Ovary (tissue), 3 donors: ENCODE results near the gene ZNF222.

Source experiments
- CTCF ChIP-seq, 3 donors: fragments of 450-650 bp in 2 of 3; fragments of 200-600 bp in 1 of 3; IDR thresholded peaks; one replicate each; pipeline versions ENCODE4 v1.5.1 to v1.8.0; 2016 to 2022; ENCODE audit warnings: antibody characterized with exemption in 3 of 3, mild to moderate bottlenecking in 1 of 3
- EP300 ChIP-seq: sonication (generic); formaldehyde crosslinking; IDR thresholded peaks from one replicate; pipeline ENCODE4 v1.6.1; 2017; ENCODE audit warnings: antibody characterized with exemption
- POLR2A ChIP-seq: fragments of 450-650 bp; IDR thresholded peaks from one replicate; pipeline ENCODE4 v1.6.1; 2017; ENCODE audit warnings: antibody characterized with exemption, mild to moderate bottlenecking, moderate library complexity
- donor health status: DM: no; HTN: no; CAD: no.

- no peak for TF ChIP-seq POLR2A
- no peak for TF ChIP-seq CTCF (IDR thresholded peaks at IDR 0.05)
- no peak for TF ChIP-seq EP300
Observed at GRCh38 chr19:44066305-44066704, 41.1 kb downstream of the ZNF222 start.
